GM12872 (cell line): ENCODE data around the gene ZDHHC8.

Experiments used
- CTCF ChIP-seq: IDR thresholded peaks from 3 replicates; pipeline ENCODE4 v1.5.1; 2011; ENCODE audit warnings: low read depth, mild to moderate bottlenecking, low read length, moderate library complexity; ENCODE audit not compliant: insufficient read depth

ZDHHC8 gene

GRCh38 chr22:20121856-20122415 lies 9.7 kb upstream of the ZDHHC8 start:
- no peak for TF ChIP-seq CTCF

GRCh38 chr22:20123366-20124082 lies 8.1 kb upstream of the ZDHHC8 start:
- TF ChIP-seq CTCF = no peak

- no peak for TF ChIP-seq CTCF
Measured at GRCh38 chr22:20124083-20124787, 7.4 kb upstream of the ZDHHC8 start.

GRCh38 chr22:20125201-20126174 lies 6.1 kb upstream of the ZDHHC8 start:
- no peak for TF ChIP-seq CTCF

- no peak for TF ChIP-seq CTCF
Measured at GRCh38 chr22:20126284-20127029, 5.1 kb upstream of the ZDHHC8 start.

- TF ChIP-seq CTCF = no peak
Measured at GRCh38 chr22:20127318-20127868, 4.2 kb upstream of the ZDHHC8 start.
